Stomach (tissue), 4 donors: Measurements from ENCODE around the gene FARP2.

Source experiments
- EP300 ChIP-seq: sonication (generic); formaldehyde crosslinking; IDR thresholded peaks from one replicate; pipeline ENCODE4 v1.6.1; 2017; ENCODE audit warnings: antibody characterized with exemption
- POLR2A ChIP-seq, 4 donors: fragments of 450-650 bp; IDR thresholded peaks; one replicate each; pipeline ENCODE4 v1.6.1; 2016; ENCODE audit warnings: antibody characterized with exemption in 4 of 4, control low read depth in 2 of 4, mild to moderate bottlenecking in 1 of 4, moderate library complexity in 1 of 4
- POLR2AphosphoS5 ChIP-seq, 3 donors: sonication (generic); formaldehyde crosslinking; IDR thresholded peaks; one replicate each; pipeline ENCODE4 v1.6.1; 2016; ENCODE audit warnings: antibody characterized with exemption in 3 of 3
- TF ChIP-seq, protein P1 (sequence below), 7 experiments: fragments of 450-650 bp in 4 of 7; fragments of 200-600 bp in 3 of 7; sonication (generic) in 3 of 7; IDR thresholded peaks; one replicate each; pipeline ENCODE4 v1.5.1; 2016 to 2019; ENCODE audit warnings: antibody characterized with exemption in 7 of 7, control low read depth in 2 of 7, mild to moderate bottlenecking in 1 of 7

DNA sequence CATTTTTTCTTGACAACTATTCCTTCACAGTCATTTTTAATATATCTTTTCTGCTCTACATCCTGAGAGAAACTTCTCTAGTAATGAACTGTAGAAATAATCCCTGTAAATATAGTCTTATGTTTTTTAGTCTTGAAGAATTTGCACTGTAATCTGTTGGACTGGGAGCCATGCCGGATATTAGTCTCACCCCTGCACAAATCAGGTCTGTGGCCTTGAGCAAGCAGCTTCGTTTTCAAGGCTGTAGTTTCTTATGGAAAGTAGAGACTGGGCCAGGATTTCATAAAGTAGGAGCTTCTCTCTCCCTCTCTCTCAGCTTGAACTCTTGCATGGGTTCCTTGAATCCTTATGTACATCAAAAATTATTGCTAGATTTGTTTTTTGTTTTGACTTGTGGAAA is 8.7 kb downstream of the FARP2 start:
- TF ChIP-seq, protein P1, sequence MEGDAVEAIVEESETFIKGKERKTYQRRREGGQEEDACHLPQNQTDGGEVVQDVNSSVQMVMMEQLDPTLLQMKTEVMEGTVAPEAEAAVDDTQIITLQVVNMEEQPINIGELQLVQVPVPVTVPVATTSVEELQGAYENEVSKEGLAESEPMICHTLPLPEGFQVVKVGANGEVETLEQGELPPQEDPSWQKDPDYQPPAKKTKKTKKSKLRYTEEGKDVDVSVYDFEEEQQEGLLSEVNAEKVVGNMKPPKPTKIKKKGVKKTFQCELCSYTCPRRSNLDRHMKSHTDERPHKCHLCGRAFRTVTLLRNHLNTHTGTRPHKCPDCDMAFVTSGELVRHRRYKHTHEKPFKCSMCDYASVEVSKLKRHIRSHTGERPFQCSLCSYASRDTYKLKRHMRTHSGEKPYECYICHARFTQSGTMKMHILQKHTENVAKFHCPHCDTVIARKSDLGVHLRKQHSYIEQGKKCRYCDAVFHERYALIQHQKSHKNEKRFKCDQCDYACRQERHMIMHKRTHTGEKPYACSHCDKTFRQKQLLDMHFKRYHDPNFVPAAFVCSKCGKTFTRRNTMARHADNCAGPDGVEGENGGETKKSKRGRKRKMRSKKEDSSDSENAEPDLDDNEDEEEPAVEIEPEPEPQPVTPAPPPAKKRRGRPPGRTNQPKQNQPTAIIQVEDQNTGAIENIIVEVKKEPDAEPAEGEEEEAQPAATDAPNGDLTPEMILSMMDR (IDR thresholded peaks at IDR 0.05): no peak
- TF ChIP-seq POLR2A (IDR thresholded peaks at IDR 0.05): no peak
- TF ChIP-seq POLR2AphosphoS5 (IDR thresholded peaks at IDR 0.05): no peak
- TF ChIP-seq EP300: no peak
